Right lobe of liver (tissue), 4 donors: ENCODE measurements around the gene SLC25A47.

Source experiments
- CTCF ChIP-seq, 4 donors: fragments of 200-600 bp in 3 of 4; fragments of 450-650 bp in 1 of 4; IDR thresholded peaks; one replicate each; pipeline versions ENCODE4 v1.5.1 to v1.8.0; 2016 to 2022; ENCODE audit warnings: antibody characterized with exemption in 4 of 4, mild to moderate bottlenecking in 2 of 4
- POLR2A ChIP-seq: fragments of 450-650 bp; IDR thresholded peaks from one replicate; pipeline ENCODE4 v1.6.1; 2017; ENCODE audit warnings: antibody characterized with exemption, mild to moderate bottlenecking
- donor health status: DM: no; HTN: no; CAD: no.
- donor health status: DM: no; HTN: no; CAD: no.
- donor health status: DM: no; HTN: yes; CAD: no.

GRCh38 chr14:100341301-100342031, 18.3 kb downstream of the SLC25A47 start:
- TF ChIP-seq CTCF (IDR thresholded peaks at IDR 0.05) (no peak), POLR2A (no peak)
